Mucosa of descending colon (tissue), 3 donors: ENCODE measurements around the gene MEX3B. TPM values are rescaled to one million over a fixed set of nuclear protein-coding genes. Genes with fewer than 3 reads are reported as not detected.

Experiments
- ATAC-seq: fragments of 200-7000 bp; cut with Tn5 transposase; one replicate; pipeline ENCODE4 v1.9.1; 2020; ENCODE audit warnings: mild to moderate bottlenecking, moderate library complexity
- DNase-seq, 3 donors: peaks; one replicate each; pipeline ENCODE4 v3.0.0-alpha.2; 2020
- H3K36me3 ChIP-seq: fragments of 200-600 bp; one replicate; pipeline ENCODE4 v1.8.0; 2021; ENCODE audit warnings: low read depth, mild to moderate bottlenecking
- H3K4me1 ChIP-seq: fragments of 200-600 bp; one replicate; pipeline ENCODE4 v1.8.0; 2021; ENCODE audit warnings: low read depth, mild to moderate bottlenecking
- H3K4me3 ChIP-seq: fragments of 200-600 bp; one replicate; pipeline ENCODE4 v1.8.0; 2021; ENCODE audit warnings: mild to moderate bottlenecking
- H3K9me3 ChIP-seq: fragments of 200-600 bp; one replicate; pipeline ENCODE4 v1.8.0; 2021; ENCODE audit warnings: mild to moderate bottlenecking
- CTCF ChIP-seq: fragments of 200-600 bp; IDR thresholded peaks from one replicate; pipeline ENCODE4 v1.8.0; 2022; ENCODE audit warnings: antibody characterized with exemption, mild to moderate bottlenecking
- intact Hi-C, 2 donors: fragments of 100-400 bp; cut with DNase I in 1 of 2; cut with micrococcal nuclease in 1 of 2; formaldehyde crosslinking; loops; one replicate each; pipeline versions ENCODE4 v1.11.0 to v1.11.1; 2022; cut with DNase I, micrococcal nuclease
- total RNA-seq, 3 donors: library from RNA; stranded (reverse); fragmentation: NEBNext Ultra II Directional in 2 of 3; extraction: Animal tissue kit (Norgen Biotek cat#: 25700) in 2 of 3; gene quantifications; one replicate each; pipeline versions ENCODE4 v1.2.1 to v1.2.4, GENCODE V29; 2021 to 2023
- donor health status: DM: no; HTN: no; CAD: no; lungs with moderate emphysema.
- donor health status: DM: no; HTN: no; CAD: no.
- donor health status: DM: no; HTN: yes; CAD: no.

MEX3B gene
- total RNA-seq, 3 donors from 2014 or later = 0.29 to 5.5 (median 1.1) TPM

GRCh38 chr15:82043796-82044372, 1.9 kb downstream of the MEX3B start:
- H3K4me3 ChIP-seq = no peak overlapping the region
- H3K9me3 ChIP-seq = no peaks in the 10 kb centered on the region
- no peak for ATAC-seq
- peaks cover 20% of the 10 kb centered on the region for H3K4me1 ChIP-seq
- TF ChIP-seq CTCF = no peak
- no peaks in the 10 kb centered on the region for H3K36me3 ChIP-seq
- intact Hi-C loops = no loop called here
- peak in 2 of 3 donors; percentile 26 to 52 for DNase-seq

GRCh38 chr15:82043130-82043673, 2.6 kb downstream of the MEX3B start:
- intact Hi-C loops = no loop called here
- no peak for TF ChIP-seq CTCF
- Histone ChIP-seq H3K4me1 (peaks cover 20% of the 10 kb centered on the region), H3K9me3 (no peaks in the 10 kb centered on the region), H3K36me3 (no peaks in the 10 kb centered on the region), H3K4me3 (no peak overlapping the region)
- ATAC-seq (no peak), DNase-seq (peak in 1 of 3 donors; percentile 49)

GRCh38 chr15:82040862-82041261, 5.0 kb downstream of the MEX3B start:
- no peak for DNase-seq
- Histone ChIP-seq H3K4me1 (peaks cover 12% of the 10 kb centered on the region), H3K36me3 (no peaks in the 10 kb centered on the region), H3K9me3 (no peaks in the 10 kb centered on the region), H3K4me3 (no peak overlapping the region)
- peak; percentile 40 for ATAC-seq
- intact Hi-C loops = no loop called here
- TF ChIP-seq CTCF = no peak

GRCh38 chr15:82040390-82040789, 5.4 kb downstream of the MEX3B start:
- no peak for ATAC-seq
- intact Hi-C loops = no loop called here
- no peak overlapping the region for H3K4me3 ChIP-seq

GRCh38 chr15:82039871-82040270, 5.9 kb downstream of the MEX3B start:
- Histone ChIP-seq H3K4me1 (peaks cover 8% of the 10 kb centered on the region), H3K9me3 (no peaks in the 10 kb centered on the region), H3K36me3 (no peaks in the 10 kb centered on the region), H3K4me3 (no peak overlapping the region)
- no peak for TF ChIP-seq CTCF
- DNase-seq = no peak
- intact Hi-C loops = no loop called here
- ATAC-seq = no peak

More at GRCh38 chr15:82040390-82040789, 5.4 kb downstream of the MEX3B start:
- TF ChIP-seq CTCF = no peak
- no peak for DNase-seq
- Histone ChIP-seq H3K4me1 (peaks cover 12% of the 10 kb centered on the region), H3K9me3 (no peaks in the 10 kb centered on the region), H3K36me3 (no peaks in the 10 kb centered on the region)
